Measurements from ENCODE around the gene SFTPD. TPM values are rescaled to one million over a fixed set of nuclear protein-coding genes. Genes with fewer than 3 reads are reported as not detected.
"Not testable (repeated sequence)": the region's sequence is repeated elsewhere in the genome, so short reads cannot be mapped to it uniquely, and the experiment has no call there.

SFTPD gene
- total RNA-seq, 1 donor, result 0.36 TPM

GRCh38 chr10:79914512-79914911, 34.4 kb downstream of the SFTPD start:
- H3K27me3 ChIP-seq (ENCODE audit: insufficient read depth, low read length); H3K36me3 ChIP-seq (ENCODE audit: insufficient read depth, low read length); H4K20me1 ChIP-seq (ENCODE audit: insufficient read depth, low read length); H3K4me2 ChIP-seq (ENCODE audit: insufficient read depth, low read length); H3K9me3 ChIP-seq (ENCODE audit: low read depth, low read length); DNase-seq (ENCODE audit: insufficient read length, low spot score, missing footprints); H3K27ac ChIP-seq (ENCODE audit: low read depth, low read length); H2AFZ ChIP-seq (ENCODE audit: low read length); H3K4me1 ChIP-seq (ENCODE audit: insufficient read depth, low read length); H3K4me3 ChIP-seq (ENCODE audit: insufficient read depth, low read length); H3K79me2 ChIP-seq (ENCODE audit: insufficient read depth, low read length): not testable (repeated sequence)
- peak; percentile 22 for TF ChIP-seq CTCF (IDR thresholded peaks at IDR 0.05; ENCODE audit: extremely low read depth, low read depth, low read length)

- Histone ChIP-seq H3K9me3 (ENCODE audit: low read depth, low read length) (no peaks in the 10 kb centered on the region), H3K27me3 (ENCODE audit: insufficient read depth, low read length) (no peaks in the 10 kb centered on the region), H4K20me1 (ENCODE audit: insufficient read depth, low read length) (no peaks in the 10 kb centered on the region), H3K4me2 (ENCODE audit: insufficient read depth, low read length) (no peak overlapping the region), H3K4me1 (ENCODE audit: insufficient read depth, low read length) (no peaks in the 10 kb centered on the region), H3K27ac (ENCODE audit: low read depth, low read length) (no peak overlapping the region), H3K4me3 (ENCODE audit: insufficient read depth, low read length) (no peak overlapping the region), H3K36me3 (ENCODE audit: insufficient read depth, low read length) (no peaks in the 10 kb centered on the region), H3K79me2 (ENCODE audit: insufficient read depth, low read length) (no peaks in the 10 kb centered on the region), H2AFZ (ENCODE audit: low read length) (no peak overlapping the region)
- no peak for TF ChIP-seq CTCF (IDR thresholded peaks at IDR 0.05; ENCODE audit: extremely low read depth, low read depth, low read length)
- DNase-seq (ENCODE audit: insufficient read length, low spot score, missing footprints), result no peak
These were observed 38.1 kb downstream of the SFTPD start for GRCh38 chr10:79910836-79911235.

GRCh38 chr10:79910344-79910743, 38.6 kb downstream of the SFTPD start:
- Histone ChIP-seq H2AFZ (ENCODE audit: low read length) (no peak overlapping the region), H3K4me1 (ENCODE audit: insufficient read depth, low read length) (no peaks in the 10 kb centered on the region), H4K20me1 (ENCODE audit: insufficient read depth, low read length) (no peaks in the 10 kb centered on the region), H3K27ac (ENCODE audit: low read depth, low read length) (no peak overlapping the region), H3K79me2 (ENCODE audit: insufficient read depth, low read length) (no peaks in the 10 kb centered on the region), H3K27me3 (ENCODE audit: insufficient read depth, low read length) (no peaks in the 10 kb centered on the region), H3K4me2 (ENCODE audit: insufficient read depth, low read length) (no peak overlapping the region), H3K4me3 (ENCODE audit: insufficient read depth, low read length) (no peak overlapping the region), H3K9me3 (ENCODE audit: low read depth, low read length) (no peaks in the 10 kb centered on the region), H3K36me3 (ENCODE audit: insufficient read depth, low read length) (no peaks in the 10 kb centered on the region)
- DNase-seq (ENCODE audit: insufficient read length, low spot score, missing footprints), result no peak
- TF ChIP-seq CTCF (IDR thresholded peaks at IDR 0.05; ENCODE audit: extremely low read depth, low read depth, low read length), result no peak

DNA sequence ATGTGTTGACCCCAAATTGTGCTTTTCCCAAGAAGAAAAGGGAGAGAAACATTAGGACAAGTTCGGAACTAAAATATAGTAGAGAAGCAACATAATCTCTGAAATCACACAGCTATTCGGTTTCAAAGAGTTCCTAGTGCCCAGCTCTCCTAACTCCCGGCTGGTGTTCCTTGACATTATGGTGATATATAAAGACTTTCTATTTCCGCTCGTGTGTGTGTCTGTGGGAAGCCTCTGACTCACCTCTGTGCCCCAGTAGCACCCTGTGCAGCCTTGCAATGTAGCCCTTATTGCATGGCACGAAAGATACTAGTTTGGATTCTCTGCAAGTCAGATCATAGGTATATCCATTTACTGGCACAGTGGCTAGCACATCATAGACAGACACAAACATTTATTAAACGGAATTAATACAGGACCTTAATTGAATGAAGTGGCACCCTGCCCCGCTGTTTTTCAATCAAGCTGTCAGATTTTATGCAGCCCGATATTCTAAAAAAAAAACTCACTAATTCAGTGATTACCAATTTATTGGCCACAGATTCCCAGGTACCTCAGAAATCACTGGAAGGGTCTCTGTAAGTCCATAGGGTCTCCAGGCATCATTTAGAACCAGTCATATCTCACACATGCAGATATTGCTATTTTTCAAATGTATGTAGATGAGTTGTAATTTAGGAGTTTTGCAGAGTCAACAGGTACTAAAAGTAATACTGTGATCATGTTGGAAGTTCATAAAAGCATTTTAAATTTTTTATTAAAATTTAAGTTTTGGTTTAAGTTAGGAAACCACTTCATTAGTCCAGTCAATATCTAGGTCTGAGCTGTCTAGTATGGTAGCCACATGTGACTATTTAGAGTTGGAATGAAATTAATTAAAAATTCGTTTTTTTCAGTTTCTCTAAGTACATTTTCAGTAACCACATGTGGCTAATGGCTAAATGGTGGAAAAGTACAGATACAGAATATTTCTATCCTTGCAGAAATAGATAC, 43.3 kb downstream of the SFTPD start:
- Histone ChIP-seq H3K4me1 (ENCODE audit: insufficient read depth, low read length) (peaks cover 6% of the 10 kb centered on the region), H4K20me1 (ENCODE audit: insufficient read depth, low read length) (no peaks in the 10 kb centered on the region), H3K36me3 (ENCODE audit: insufficient read depth, low read length) (no peaks in the 10 kb centered on the region), H3K27me3 (ENCODE audit: insufficient read depth, low read length) (no peaks in the 10 kb centered on the region), H3K79me2 (ENCODE audit: insufficient read depth, low read length) (no peaks in the 10 kb centered on the region), H3K4me3 (ENCODE audit: insufficient read depth, low read length) (peak overlapping the region; percentile 84), H3K27ac (ENCODE audit: low read depth, low read length) (peak overlapping the region; percentile 28), H3K9me3 (ENCODE audit: low read depth, low read length) (no peaks in the 10 kb centered on the region), H2AFZ (ENCODE audit: low read length) (peak overlapping the region; percentile 94), H3K4me2 (ENCODE audit: insufficient read depth, low read length) (peak overlapping the region; percentile 91)
- peak; percentile 79 for DNase-seq (ENCODE audit: insufficient read length, low spot score, missing footprints)
- no peak for TF ChIP-seq CTCF (IDR thresholded peaks at IDR 0.05; ENCODE audit: extremely low read depth, low read depth, low read length)
